ENCODE results near the gene OBP2A.

- no peak for TF ChIP-seq CEBPB (IDR thresholded peaks at IDR 0.05)
- TF ChIP-seq MAX (IDR thresholded peaks at IDR 0.05), result no peak
Observed at GRCh38 chr9:135521608-135522095, 24.3 kb upstream of the OBP2A start.
